ENCODE measurements around the gene EHHADH.
"Not testable (repeated sequence)": the region's sequence is repeated elsewhere in the genome, so short reads cannot be mapped to it uniquely, and the experiment has no call there.

Gene EHHADH

GRCh38 chr3:185251272-185251671, 2.6 kb downstream of the EHHADH start:
- no peak for DNase-seq (ENCODE audit: low read depth)

GRCh38 chr3:185250653-185251052, 3.2 kb downstream of the EHHADH start:
- DNase-seq (ENCODE audit: low read depth): no peak

GRCh38 chr3:185250247-185250646, 3.6 kb downstream of the EHHADH start:
- DNase-seq (ENCODE audit: low read depth): no peak

GRCh38 chr3:185242642-185243041, 11.2 kb downstream of the EHHADH start:
- DNase-seq (ENCODE audit: low read depth): no peak

GRCh38 chr3:185236969-185237368, 16.9 kb downstream of the EHHADH start:
- no peak for DNase-seq (ENCODE audit: low read depth)

- no peak for DNase-seq (ENCODE audit: low read depth)
These were observed 20.5 kb downstream of the EHHADH start for GRCh38 chr3:185233328-185233727.

- DNase-seq (ENCODE audit: low read depth): not testable (repeated sequence)
These were observed 27.3 kb downstream of the EHHADH start for GRCh38 chr3:185226526-185226925.

- no peak for DNase-seq (ENCODE audit: low read depth)
These were observed 28.3 kb downstream of the EHHADH start for GRCh38 chr3:185225523-185225922.

- DNase-seq (ENCODE audit: low read depth): no peak
These were observed 28.8 kb downstream of the EHHADH start for GRCh38 chr3:185225080-185225479.

GRCh38 chr3:185221203-185221602, 32.6 kb downstream of the EHHADH start:
- no peak for DNase-seq (ENCODE audit: low read depth)

- DNase-seq (ENCODE audit: low read depth): no peak
These were observed 37.3 kb downstream of the EHHADH start for GRCh38 chr3:185216607-185216958.

GRCh38 chr3:185215873-185216606, 37.8 kb downstream of the EHHADH start:
- no peak for DNase-seq (ENCODE audit: low read depth)

- DNase-seq (ENCODE audit: low read depth): no peak
These were observed 41.3 kb downstream of the EHHADH start for GRCh38 chr3:185212559-185212958.

GRCh38 chr3:185212086-185212485, 41.8 kb downstream of the EHHADH start:
- no peak for DNase-seq (ENCODE audit: low read depth)

- no peak for DNase-seq (ENCODE audit: low read depth)
These were observed 43.2 kb downstream of the EHHADH start for GRCh38 chr3:185210621-185211142.

GRCh38 chr3:185208823-185209222, 45.0 kb downstream of the EHHADH start:
- DNase-seq (ENCODE audit: low read depth): no peak

- DNase-seq (ENCODE audit: low read depth): no peak
These were observed 45.7 kb downstream of the EHHADH start for GRCh38 chr3:185207931-185208746.

GRCh38 chr3:185207481-185207880, 46.4 kb downstream of the EHHADH start:
- no peak for DNase-seq (ENCODE audit: low read depth)

- no peak for DNase-seq (ENCODE audit: low read depth)
These were observed 48.0 kb downstream of the EHHADH start for GRCh38 chr3:185205865-185206264.

- no peak for DNase-seq (ENCODE audit: low read depth)
These were observed 49.0 kb downstream of the EHHADH start for GRCh38 chr3:185204894-185205293.

GRCh38 chr3:185200639-185201038, 53.2 kb downstream of the EHHADH start:
- no peak for DNase-seq (ENCODE audit: low read depth)

- no peak for DNase-seq (ENCODE audit: low read depth)
These were observed 54.2 kb downstream of the EHHADH start for GRCh38 chr3:185199671-185200070.

- DNase-seq (ENCODE audit: low read depth): no peak
These were observed 54.6 kb downstream of the EHHADH start for GRCh38 chr3:185199206-185199605.
